Esophagus muscularis mucosa (tissue), 3 donors: Measurements from ENCODE around the gene SSX2.
"Not testable (repeated sequence)": the region's sequence is repeated elsewhere in the genome, so short reads cannot be mapped to it uniquely, and the experiment has no call there.

Experiments
- CTCF ChIP-seq, 3 experiments: fragments of 200-600 bp in 2 of 3; fragments of 450-650 bp in 1 of 3; sonication (generic) in 2 of 3; IDR thresholded peaks; one replicate each; pipeline ENCODE4 v1.5.1; 2017 to 2019; ENCODE audit warnings: antibody characterized with exemption in 3 of 3, mild to moderate bottlenecking in 2 of 3, moderate library complexity in 1 of 3
- POLR2A ChIP-seq: fragments of 450-650 bp; IDR thresholded peaks from one replicate; pipeline ENCODE4 v1.6.1; 2017; ENCODE audit warnings: antibody characterized with exemption, moderate library complexity, mild to moderate bottlenecking, low read depth
- POLR2AphosphoS5 ChIP-seq, 2 donors: sonication (generic); formaldehyde crosslinking; IDR thresholded peaks; one replicate each; pipeline ENCODE4 v1.6.1; 2017; ENCODE audit warnings: antibody characterized with exemption in 2 of 2

- not testable (repeated sequence) for TF ChIP-seq CTCF (IDR thresholded peaks at IDR 0.05); POLR2A; POLR2AphosphoS5 (IDR thresholded peaks at IDR 0.05)
Observed at GRCh38 chrX:52692034-52692433, 14.9 kb downstream of the SSX2 start.
